MCF 10A (cell line): Measurements from ENCODE around the gene P2RY14. TPM values are rescaled to one million over a fixed set of nuclear protein-coding genes. Genes with fewer than 3 reads are reported as not detected.
A peak's percentile ranks its signal among the peaks of the same experiment; 100 is the strongest.
"Not testable (repeated sequence)": the region's sequence is repeated elsewhere in the genome, so short reads cannot be mapped to it uniquely, and the experiment has no call there.

Source experiments
- BruUV-seq: library from RNA; stranded (reverse); fragments of 400-500 nt; replicated peaks from 2 replicates; lab custom pipeline; 2021; lab: Mats Ljungman, UMichigan
- CTCF ChIA-PET: fragments of 300-600 bp; sonication (Branson Sonifier 250); formaldehyde crosslinking; extraction: SDS; loops from one replicate; lab custom pipeline; 2021; ENCODE audit warnings: antibody characterized with exemption, inconsistent platforms; lab: Yijun Ruan, JAX
- POLR2A ChIA-PET: fragments of 300-600, 350-650 bp; sonication (Branson Sonifier 250); formaldehyde crosslinking; extraction: SDS; loops from one replicate; lab custom pipeline; 2020; ENCODE audit warnings: antibody characterized with exemption, inconsistent platforms; lab: Yijun Ruan, JAX
- DNase-seq: peaks from one replicate; pipeline ENCODE4 v3.0.0-alpha.2; 2018; ENCODE audit not compliant: unreplicated experiment
- H3K27ac Mint-ChIP-seq: one replicate; pipeline ENCODE4 v1.8.0; 2022; ENCODE audit warnings: mild to moderate bottlenecking, low read depth, mixed read lengths; ENCODE audit not compliant: unreplicated experiment
- H3K27me3 Mint-ChIP-seq: one replicate; pipeline ENCODE4 v1.8.0; 2022; ENCODE audit warnings: mixed read lengths; ENCODE audit not compliant: insufficient read depth, unreplicated experiment
- H3K36me3 Mint-ChIP-seq: one replicate; pipeline ENCODE4 v1.8.0; 2022; ENCODE audit warnings: mild to moderate bottlenecking, moderate library complexity, mixed read lengths; ENCODE audit not compliant: insufficient read depth, unreplicated experiment
- H3K4me1 Mint-ChIP-seq: one replicate; pipeline ENCODE4 v1.8.0; 2022; ENCODE audit warnings: mixed read lengths; ENCODE audit not compliant: insufficient read depth, unreplicated experiment
- H3K4me3 Mint-ChIP-seq: one replicate; pipeline ENCODE4 v1.8.0; 2022; ENCODE audit warnings: mild to moderate bottlenecking, moderate library complexity, mixed read lengths; ENCODE audit not compliant: unreplicated experiment
- H3K9me3 Mint-ChIP-seq: one replicate; pipeline ENCODE4 v1.8.0; 2022; ENCODE audit warnings: mixed read lengths; ENCODE audit not compliant: unreplicated experiment
- intact Hi-C: fragments of 100-400 bp; cut with micrococcal nuclease; formaldehyde crosslinking; loops from 2 replicates; pipeline ENCODE4 v1.14.1; 2022
- total RNA-seq: library from RNA; stranded (reverse); gene quantifications from 2 replicates; pipeline ENCODE4 v1.2.3, GENCODE V29; 2022
- TF ChIP-seq, protein P1 (sequence below): fragments of 200-600 bp; IDR thresholded peaks from one replicate; pipeline ENCODE4 v1.8.0; 2022; ENCODE audit warnings: antibody characterized with exemption, mild to moderate bottlenecking; ENCODE audit not compliant: unreplicated experiment

Gene P2RY14
- total RNA-seq, 1 experiment from 2014 or later = not detected

DNA sequence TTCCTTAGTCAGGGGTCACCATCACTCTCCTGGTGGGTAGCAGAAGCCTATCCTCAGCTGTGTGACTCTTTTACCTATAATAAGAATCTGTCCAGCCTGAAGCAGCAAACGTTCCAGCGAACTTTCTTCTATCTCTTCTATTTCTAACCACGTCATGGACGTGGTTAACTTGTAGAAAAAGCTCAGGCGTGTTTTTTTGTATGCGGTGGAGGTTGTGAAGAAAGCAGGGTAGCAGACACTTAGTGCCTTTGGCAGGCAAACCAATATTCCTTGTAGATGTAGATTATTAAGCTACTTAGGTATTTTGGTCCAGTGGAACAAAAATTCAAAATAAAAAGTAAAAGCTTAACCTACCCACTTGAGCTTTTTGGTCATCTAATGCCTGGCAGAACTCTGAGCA, 43.5 kb downstream of the P2RY14 start:
- TF ChIP-seq, protein P1, sequence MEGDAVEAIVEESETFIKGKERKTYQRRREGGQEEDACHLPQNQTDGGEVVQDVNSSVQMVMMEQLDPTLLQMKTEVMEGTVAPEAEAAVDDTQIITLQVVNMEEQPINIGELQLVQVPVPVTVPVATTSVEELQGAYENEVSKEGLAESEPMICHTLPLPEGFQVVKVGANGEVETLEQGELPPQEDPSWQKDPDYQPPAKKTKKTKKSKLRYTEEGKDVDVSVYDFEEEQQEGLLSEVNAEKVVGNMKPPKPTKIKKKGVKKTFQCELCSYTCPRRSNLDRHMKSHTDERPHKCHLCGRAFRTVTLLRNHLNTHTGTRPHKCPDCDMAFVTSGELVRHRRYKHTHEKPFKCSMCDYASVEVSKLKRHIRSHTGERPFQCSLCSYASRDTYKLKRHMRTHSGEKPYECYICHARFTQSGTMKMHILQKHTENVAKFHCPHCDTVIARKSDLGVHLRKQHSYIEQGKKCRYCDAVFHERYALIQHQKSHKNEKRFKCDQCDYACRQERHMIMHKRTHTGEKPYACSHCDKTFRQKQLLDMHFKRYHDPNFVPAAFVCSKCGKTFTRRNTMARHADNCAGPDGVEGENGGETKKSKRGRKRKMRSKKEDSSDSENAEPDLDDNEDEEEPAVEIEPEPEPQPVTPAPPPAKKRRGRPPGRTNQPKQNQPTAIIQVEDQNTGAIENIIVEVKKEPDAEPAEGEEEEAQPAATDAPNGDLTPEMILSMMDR = no peak
- H3K27ac Mint-ChIP-seq = no peak overlapping the region
- no peak overlapping the region for H3K4me3 Mint-ChIP-seq
- intact Hi-C loops = no loop called here
- ChIA-PET CTCF (interaction anchor here (0.6 to 2.5 kb wide), 6 partner anchors 20 to 79 kb away, joined by 3 to 12 read pairs (median 5); no protein-coding TSS in a partner anchor), POLR2A (interaction anchor here (1.0 kb wide), 1 partner anchor 9 kb away, joined by 4 read pairs; no protein-coding TSS in a partner anchor)
- no peaks in the 10 kb centered on the region for H3K27me3 Mint-ChIP-seq
- no TSS peak for BruUV-seq
- H3K36me3 Mint-ChIP-seq = no peaks in the 10 kb centered on the region
- no peak for DNase-seq
- no peaks in the 10 kb centered on the region for H3K9me3 Mint-ChIP-seq
- no peaks in the 10 kb centered on the region for H3K4me1 Mint-ChIP-seq

DNA sequence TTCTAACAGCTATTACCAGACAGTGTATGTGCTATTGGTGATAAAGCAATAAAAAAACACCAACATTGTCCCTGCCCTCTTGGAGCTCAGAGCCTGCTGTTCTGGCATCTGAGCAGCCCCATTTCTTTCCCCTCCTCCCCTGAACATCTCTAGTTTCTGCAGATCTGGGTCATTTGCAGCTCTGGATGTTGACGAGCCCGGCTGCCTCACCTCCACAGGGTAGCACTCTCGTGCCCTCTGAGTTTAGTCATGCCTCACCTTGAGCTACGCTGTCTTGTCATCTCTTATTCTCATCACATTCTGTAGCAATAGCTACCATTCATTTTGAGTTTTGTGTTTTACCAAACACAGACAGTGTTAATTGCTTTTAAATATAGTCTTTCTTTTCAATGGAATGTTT, 45.4 kb downstream of the P2RY14 start:
- Mint-ChIP-seq H3K27me3 (no peaks in the 10 kb centered on the region), H3K9me3 (no peaks in the 10 kb centered on the region), H3K36me3 (no peaks in the 10 kb centered on the region), H3K27ac (no peak overlapping the region), H3K4me1 (peaks cover 7% of the 10 kb centered on the region), H3K4me3 (no peak overlapping the region)
- ChIA-PET CTCF (interaction anchor here (0.6 to 1.5 kb wide), 8 partner anchors 23 to 686 kb away, joined by 3 to 5 read pairs (median 4); no protein-coding TSS in a partner anchor), POLR2A (interaction anchor here (0.6 kb wide), 1 partner anchor 48 kb away, joined by 4 read pairs; no protein-coding TSS in a partner anchor)
- no TSS peak for BruUV-seq
- no peak for DNase-seq
- TF ChIP-seq, protein P1 = no peak
- intact Hi-C loops = no loop called here

DNA sequence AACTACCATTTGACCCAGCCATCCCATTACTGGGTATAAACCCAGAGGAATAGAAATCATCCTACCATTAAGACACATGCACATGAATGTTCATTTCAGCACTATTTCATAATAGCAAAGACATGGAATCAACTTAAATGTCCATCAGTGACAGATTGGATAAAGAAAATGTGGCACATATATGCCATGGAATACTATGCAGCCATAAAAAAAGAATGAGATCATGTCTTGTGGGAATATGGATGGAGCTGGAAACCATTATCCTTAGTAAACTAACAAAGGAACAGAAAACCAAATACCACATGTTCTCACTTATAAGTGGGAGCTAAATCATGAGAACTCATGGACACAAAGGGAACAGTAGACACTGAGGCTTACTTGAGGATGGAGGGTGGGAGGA, 45.9 kb downstream of the P2RY14 start:
- H3K9me3 Mint-ChIP-seq, H3K36me3 Mint-ChIP-seq, H3K27me3 Mint-ChIP-seq, DNase-seq, H3K4me3 Mint-ChIP-seq, intact Hi-C loops, H3K27ac Mint-ChIP-seq, BruUV-seq, POLR2A ChIA-PET: not testable (repeated sequence)
- CTCF ChIA-PET = interaction anchor here (0.6 to 1.5 kb wide), 7 partner anchors 50 to 1240 kb away, joined by 3 to 5 read pairs (median 4); no protein-coding TSS in a partner anchor
- H3K4me1 Mint-ChIP-seq = peaks cover 11% of the 10 kb centered on the region

DNA sequence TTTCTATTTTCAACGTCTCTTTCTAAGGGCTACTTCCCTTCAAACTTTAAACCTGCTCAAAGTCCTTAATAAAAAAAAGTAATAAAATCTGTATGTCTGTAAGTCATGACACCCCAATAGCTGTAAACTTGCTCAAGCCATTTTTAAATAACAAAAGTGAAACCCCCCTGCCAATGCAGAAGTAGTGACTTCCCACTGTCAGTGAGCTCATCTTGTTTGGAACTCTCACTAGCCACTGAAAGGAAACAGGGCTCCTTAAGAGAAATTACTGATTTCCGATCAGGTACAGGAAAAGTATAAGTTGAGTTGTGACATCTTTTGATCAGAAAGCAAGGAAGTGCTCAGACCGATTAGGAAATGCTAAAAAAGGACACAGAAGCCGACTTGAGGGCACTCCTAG, 47.7 kb downstream of the P2RY14 start:
- Mint-ChIP-seq H3K9me3 (no peaks in the 10 kb centered on the region), H3K27ac (peak overlapping the region; percentile 1), H3K4me3 (no peak overlapping the region), H3K27me3 (no peaks in the 10 kb centered on the region), H3K4me1 (peaks cover 18% of the 10 kb centered on the region), H3K36me3 (no peaks in the 10 kb centered on the region)
- no TSS peak for BruUV-seq
- POLR2A ChIA-PET = no interaction called here
- intact Hi-C loops = no loop called here
- no peak for DNase-seq
- TF ChIP-seq, protein P1 = no peak
- CTCF ChIA-PET = interaction anchor here (0.5 to 6.5 kb wide), 10 partner anchors 23 to 1101 kb away, joined by 3 to 67 read pairs (median 3); no protein-coding TSS in a partner anchor
